Measurements from ENCODE around the gene OR1E2.
"Not testable (repeated sequence)": the region's sequence is repeated elsewhere in the genome, so short reads cannot be mapped to it uniquely, and the experiment has no call there.

Gene OR1E2

DNA sequence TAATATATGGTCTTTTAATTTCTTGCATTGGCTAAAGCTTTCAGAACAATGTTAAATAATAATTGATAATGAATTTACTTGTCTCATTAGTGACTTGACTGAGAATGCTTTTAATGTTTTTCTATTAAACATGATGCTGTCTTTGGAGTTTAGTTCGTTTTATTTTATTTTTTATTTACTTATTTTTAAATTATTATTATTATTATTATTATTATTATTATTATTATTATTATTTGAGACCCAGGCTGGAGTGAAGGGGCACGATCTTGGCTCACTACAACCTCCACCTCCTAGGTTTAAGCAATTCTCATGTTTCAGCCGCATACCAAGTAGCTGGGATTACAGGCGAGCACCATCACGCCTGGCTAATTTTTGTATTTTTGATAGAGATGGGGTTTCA lies 18.0 kb downstream of the OR1E2 start:
- H3K27ac ChIP-seq: no peak overlapping the region
- TF ChIP-seq, protein P1, sequence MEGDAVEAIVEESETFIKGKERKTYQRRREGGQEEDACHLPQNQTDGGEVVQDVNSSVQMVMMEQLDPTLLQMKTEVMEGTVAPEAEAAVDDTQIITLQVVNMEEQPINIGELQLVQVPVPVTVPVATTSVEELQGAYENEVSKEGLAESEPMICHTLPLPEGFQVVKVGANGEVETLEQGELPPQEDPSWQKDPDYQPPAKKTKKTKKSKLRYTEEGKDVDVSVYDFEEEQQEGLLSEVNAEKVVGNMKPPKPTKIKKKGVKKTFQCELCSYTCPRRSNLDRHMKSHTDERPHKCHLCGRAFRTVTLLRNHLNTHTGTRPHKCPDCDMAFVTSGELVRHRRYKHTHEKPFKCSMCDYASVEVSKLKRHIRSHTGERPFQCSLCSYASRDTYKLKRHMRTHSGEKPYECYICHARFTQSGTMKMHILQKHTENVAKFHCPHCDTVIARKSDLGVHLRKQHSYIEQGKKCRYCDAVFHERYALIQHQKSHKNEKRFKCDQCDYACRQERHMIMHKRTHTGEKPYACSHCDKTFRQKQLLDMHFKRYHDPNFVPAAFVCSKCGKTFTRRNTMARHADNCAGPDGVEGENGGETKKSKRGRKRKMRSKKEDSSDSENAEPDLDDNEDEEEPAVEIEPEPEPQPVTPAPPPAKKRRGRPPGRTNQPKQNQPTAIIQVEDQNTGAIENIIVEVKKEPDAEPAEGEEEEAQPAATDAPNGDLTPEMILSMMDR (conservative IDR thresholded peaks at IDR 0.05): no peak

DNA sequence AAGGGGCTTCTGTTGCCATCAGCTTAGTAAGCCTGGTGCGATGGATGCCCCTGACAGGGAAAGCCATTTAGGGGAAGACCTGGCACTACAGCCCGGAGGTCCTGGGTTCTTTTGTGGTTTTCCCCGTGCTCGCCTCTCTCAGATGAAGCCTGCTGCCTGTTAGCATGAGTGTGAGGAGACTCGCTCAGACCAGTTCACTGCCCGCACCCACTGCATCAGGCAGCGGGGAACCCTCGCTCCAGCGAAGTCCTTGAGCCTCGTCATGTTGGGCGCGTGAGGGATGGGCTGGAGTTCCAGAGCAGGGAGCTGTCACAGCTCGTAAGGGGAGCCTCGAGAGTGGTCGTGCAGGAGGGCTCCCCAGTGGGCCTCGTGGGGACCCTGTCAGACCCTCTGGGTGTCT lies 21.4 kb downstream of the OR1E2 start:
- H3K27ac ChIP-seq: not testable (repeated sequence)

DNA sequence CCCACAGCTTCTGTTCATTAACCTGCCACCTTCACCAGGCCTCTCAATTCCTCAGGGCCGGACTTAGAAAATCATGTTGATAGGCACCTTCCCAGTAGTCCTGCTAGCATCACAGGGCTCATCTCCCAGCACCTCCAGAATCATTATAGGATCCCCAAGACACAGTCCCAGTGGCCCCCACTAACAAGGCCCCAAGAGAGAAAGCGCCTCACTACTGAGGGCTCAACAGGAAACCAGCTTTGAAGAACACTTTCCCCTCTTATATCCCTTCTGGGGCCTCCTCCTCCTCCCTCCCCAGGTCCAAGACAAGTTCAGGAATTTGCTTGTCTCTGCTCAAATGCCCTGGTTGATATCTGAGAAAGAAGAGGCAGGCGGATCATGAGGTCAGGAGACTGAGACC lies 22.6 kb downstream of the OR1E2 start, which contains the start of gene OR3A3:
OR3A3 (plus strand) TSS at position 301 of the 400 bp plus-strand sequence.
- no peak within 1 kb of the TSS for H3K27ac ChIP-seq
- TF ChIP-seq, protein P1 (conservative IDR thresholded peaks at IDR 0.05): no peak

DNA sequence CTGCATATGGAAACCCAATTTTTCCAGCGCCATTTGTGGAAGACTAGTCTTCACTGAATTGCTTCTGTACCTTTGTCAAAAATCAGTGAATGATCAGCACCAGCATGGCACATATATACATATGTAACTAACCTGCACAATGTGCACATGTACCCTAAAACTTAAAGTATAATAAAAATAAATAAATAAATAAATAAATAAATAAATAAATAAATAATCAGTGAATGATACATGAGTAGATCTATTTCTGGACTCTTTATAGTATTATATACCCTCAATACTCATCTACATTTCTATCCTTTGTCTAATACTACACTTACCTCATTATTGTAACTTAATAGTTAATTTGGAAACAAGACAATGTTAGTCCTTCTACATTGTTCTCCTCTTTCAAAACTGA lies 29.8 kb downstream of the OR1E2 start:
- not testable (repeated sequence) for H3K27ac ChIP-seq

DNA sequence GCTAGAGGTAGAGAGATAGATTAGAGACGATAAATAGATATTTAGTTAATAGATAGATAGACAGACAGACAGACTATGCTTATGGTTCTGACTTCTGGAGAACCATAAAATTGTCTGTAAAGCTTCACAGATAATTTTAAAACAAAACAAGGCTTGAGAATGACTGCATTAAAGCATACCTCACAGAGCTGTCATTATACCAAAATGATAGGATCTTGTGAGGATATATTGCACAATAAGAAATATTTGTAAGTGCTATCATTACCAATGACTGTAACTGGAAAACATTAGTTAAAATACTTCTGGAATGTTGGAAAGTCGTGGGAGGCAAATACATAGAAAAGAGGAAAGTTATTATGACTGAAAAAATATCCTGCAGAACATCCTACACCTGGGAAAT lies 31.9 kb downstream of the OR1E2 start:
- TF ChIP-seq, protein P1 (conservative IDR thresholded peaks at IDR 0.05): no peak
- H3K27ac ChIP-seq: no peak overlapping the region

DNA sequence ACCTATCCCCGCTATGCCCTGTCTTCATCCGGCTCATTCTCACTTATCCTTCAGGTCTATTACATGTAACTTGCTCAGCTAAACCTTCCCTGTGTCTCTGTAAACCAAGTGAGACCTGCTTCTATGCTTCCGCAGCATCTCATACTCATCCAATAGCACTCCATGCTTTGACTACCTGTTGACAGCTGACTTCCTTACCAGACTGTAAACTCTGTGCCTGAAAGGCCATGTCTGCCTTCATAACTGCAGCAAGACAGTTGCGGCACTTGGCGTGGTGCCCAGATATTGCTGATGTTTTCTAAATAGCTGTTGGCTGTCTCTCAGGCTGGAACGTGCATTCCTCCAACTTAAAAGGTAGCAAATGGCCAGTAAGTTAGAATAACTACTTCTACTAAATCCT lies 33.6 kb downstream of the OR1E2 start:
- TF ChIP-seq, protein P1 (conservative IDR thresholded peaks at IDR 0.05): no peak
- H3K27ac ChIP-seq: no peak overlapping the region

DNA sequence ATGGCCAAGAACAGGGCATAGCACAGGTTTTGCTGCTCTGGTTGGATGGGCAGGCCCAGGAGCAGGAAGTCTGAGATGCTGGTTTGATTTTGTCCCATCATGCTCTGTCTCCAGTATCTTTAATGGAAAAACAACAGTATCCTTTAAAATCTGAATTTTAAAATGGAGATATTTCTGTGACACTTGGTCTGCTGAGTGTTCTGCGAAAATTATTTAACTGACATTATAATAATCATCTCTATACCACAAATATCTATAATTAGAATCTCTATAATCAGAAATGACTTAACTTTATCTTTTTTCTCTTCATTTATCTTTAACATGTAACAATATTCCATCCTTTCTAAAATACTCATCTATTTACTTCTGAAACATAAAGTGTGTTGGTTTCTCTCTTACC lies 35.3 kb downstream of the OR1E2 start, which contains the start of gene OR1E1:
OR1E1 (minus strand) TSS at position 101 of the 400 bp plus-strand sequence; CDS start at position 101, 0 bp downstream.
- no peak within 1 kb of the TSS for H3K27ac ChIP-seq
- TF ChIP-seq, protein P1 (conservative IDR thresholded peaks at IDR 0.05): no peak

DNA sequence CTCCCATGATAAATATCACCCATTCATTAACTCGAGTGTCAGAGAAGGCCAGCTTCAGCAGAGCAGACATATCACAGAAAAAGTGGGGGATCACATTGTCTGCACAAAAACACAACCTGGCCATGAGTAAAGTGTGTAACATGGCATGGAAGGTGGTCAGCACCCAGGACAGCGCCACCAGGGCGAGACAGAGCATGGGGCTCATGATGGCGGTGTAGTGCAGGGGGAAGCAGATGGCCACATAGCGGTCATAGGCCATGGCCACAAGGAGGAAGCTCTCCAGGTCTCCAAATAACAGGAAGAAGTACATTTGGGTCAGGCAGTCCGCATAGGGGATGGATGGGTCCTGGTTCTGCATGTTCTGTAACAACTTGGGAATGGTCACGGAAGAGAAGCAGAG lies 35.8 kb downstream of the OR1E2 start:
- not testable (repeated sequence) for H3K27ac ChIP-seq

DNA sequence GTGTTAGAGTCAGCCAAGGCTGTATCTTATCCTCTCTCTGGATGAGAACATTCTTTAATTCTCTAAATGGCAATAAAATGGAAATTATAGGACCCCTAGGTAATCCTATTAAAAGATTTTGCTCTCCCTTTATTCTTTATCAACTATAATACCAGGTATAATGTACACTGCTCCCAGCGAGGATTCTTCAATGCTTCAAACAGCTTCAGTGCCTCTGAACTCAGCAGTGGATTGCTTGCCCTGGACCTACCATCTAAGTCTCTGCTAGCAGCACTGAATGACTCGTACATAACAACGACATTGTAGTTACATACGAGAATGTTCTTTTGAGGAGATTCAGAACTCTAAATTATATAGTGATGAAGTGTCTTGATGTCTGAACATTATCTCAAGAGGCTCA lies 43.9 kb downstream of the OR1E2 start:
- TF ChIP-seq, protein P1 (conservative IDR thresholded peaks at IDR 0.05): no peak
- H3K27ac ChIP-seq: no peak overlapping the region

Data from VCaP (cell line).